NCI-H2171 treated with DMSO at 0.1 percent for 48 hours (cell line): ENCODE measurements around the gene PRKG1.
A peak's percentile ranks its signal among the peaks of the same experiment; 100 is the strongest.
"Not testable (repeated sequence)": the region's sequence is repeated elsewhere in the genome, so short reads cannot be mapped to it uniquely, and the experiment has no call there.

Experiments used
- DNase-seq: peaks from one replicate; lab custom pipeline; 2025; lab: John Stamatoyannopoulos, UW

The PRKG1 gene

DNA sequence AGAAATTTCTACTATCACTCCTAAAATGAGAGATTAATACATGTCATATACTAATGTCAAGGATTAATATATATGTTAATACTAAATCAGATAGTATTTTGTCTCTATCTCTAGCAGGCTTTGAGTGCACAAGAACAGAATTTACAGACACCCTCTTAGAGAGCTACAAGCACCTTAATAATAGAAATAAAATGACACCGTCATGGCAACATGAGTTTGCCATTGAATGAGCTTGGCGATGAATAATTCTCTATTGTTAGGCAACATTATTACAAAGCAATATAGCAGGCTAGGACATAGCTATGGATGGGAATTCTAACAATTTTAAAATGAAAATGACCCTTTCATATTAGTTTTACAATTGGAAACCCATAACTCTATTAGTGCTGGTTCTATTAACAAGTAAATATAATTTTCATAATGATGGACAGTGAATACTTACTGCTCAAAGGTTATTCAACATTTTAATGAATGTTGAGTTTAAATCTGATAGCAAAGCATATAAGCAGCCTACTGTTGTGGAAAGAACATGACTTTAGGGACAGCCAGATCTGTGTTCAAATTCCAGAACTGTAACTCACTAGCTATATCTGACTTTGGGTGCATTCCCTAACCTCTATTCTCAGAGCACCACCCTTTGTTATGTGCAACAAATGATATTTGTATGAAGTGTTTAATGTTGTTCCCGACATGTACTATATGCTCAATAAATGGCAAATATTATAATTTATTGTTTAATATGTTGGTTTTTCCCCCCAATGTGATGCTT is 1055.3 kb downstream of the PRKG1 start:
- DNase-seq: no peak

DNA sequence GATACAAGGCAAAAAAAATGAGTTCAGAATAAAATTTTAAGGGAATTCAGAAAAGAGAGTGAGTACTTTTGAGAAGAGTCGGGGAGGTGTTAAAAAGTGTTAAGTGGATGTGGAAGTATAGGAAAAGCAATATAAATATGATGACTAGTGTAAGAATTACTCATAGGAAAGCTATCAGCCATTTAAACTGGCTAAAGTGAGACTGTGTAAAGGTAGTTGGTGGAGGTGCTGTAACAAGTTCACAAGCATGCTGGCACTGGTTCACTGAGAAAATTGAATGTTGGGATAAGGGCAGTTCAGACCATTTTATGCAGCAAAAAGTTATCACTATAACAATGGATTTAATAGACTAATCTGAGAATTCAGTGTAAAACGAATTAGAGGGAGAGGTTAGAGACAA is 1060.8 kb downstream of the PRKG1 start:
- no peak for DNase-seq

DNA sequence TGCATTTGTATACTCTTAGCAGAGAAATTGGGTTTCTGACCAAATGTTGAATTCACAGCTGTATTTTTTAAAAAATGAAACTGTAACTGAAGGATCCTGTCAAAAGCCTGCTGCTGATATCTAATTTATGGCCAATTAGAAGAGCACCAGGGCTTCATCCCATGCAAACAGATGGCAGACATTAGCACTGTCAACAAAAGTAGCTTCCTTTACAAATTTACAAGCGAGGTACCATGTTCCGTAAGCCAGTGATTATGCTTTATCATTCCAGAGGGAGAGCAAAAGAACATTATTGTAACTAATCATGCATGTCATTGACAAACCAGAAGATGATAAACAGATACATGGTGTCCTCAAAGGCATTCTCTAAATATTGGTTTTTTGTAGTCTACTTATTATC is 1062.6 kb downstream of the PRKG1 start:
- DNase-seq: no peak

DNA sequence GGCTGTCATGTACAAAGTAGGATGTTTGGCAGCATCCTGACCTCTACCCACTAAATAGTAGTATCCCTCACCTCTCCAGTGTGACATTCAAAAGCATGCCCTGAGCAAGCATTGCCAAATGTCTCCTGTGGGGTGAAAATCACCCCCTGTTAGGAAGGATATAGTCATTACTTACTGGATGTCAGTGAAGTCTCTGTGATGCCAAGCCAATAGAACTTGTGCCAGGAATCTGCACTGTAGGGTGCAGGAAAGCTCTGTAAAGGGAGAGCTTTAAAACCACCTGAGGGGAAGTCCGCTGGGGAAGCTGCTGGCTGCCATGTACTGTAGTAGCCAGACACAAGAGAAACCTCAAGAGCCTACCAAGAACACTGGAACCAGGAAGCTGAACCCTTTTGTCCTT is 1069.1 kb downstream of the PRKG1 start:
- DNase-seq: no peak

DNA sequence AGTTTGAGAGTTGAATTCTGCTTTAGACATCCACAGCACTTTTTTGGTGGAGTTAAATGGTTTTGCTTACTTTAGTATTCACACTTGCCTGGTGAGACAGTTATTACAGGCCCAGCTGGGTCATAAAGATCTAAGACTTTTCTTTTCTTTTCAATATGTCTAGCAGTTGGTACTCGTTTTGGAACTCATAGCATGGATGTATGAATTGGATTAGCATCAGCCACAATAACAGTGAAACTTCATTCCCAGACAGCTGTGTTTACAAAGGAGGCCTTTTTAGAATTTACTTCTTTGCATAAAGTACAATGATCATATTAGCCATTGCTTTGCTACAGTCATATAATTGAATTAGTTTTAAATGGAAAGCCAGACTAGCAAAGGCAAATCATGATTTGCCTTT is 1071.3 kb downstream of the PRKG1 start:
- no peak for DNase-seq

DNA sequence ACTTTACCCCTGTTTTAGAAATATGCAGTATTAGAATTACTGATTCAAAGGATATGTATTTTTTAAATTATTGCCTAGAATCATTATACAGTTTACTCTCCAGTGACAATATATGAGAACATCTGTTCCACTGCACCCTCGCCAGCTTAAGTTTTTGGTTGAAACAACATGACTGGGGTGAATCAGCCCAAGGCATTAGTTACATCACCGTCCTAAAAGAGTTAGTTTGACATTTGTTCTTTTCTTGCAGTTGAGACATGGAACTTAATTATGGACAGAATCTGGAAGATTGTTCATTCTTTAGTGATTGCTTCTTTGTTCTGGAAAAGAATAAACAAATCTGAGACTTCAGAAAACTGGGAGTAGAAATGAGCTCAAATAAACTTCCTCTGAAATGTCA is 1072.5 kb downstream of the PRKG1 start:
- DNase-seq: no peak

DNA sequence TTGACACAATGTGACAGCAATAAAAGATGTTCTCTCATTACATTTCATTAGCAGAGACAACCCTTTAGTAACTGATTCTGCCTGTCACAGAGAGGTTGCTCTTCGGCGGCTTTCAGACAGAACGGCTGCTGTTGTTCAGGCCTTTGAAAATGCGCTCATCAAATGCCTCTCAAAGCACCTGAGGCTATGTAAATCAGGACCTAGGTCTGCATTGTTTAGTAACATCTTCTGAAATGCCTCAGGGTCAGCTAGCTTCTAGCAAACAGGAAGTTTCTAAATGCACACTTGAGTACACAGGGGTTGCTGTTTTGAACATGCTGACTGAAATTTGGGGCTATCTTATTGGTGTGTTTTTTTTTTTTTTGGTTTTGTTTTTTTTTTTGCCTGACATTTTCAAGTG is 1096.5 kb downstream of the PRKG1 start:
- no peak for DNase-seq

DNA sequence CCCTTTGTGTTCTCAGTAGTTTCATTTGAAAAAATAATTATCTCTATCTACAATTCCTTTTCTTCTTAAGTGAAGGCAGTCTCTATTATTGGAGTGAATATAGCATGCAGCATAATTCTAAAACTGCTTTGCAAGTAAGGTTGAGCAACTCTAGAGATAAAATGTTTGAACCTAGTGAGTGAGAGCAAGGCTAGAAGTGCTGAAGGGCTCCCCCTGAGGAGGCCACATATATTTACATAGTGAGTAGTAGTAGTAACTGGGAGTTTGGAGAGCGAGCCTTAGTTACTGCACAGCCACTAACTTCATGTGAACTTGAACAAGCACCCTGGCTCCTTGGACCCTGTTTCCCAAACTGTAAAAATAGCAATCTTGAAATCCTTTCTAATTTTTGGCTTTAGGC is 1098.3 kb downstream of the PRKG1 start:
- DNase-seq: no peak

DNA sequence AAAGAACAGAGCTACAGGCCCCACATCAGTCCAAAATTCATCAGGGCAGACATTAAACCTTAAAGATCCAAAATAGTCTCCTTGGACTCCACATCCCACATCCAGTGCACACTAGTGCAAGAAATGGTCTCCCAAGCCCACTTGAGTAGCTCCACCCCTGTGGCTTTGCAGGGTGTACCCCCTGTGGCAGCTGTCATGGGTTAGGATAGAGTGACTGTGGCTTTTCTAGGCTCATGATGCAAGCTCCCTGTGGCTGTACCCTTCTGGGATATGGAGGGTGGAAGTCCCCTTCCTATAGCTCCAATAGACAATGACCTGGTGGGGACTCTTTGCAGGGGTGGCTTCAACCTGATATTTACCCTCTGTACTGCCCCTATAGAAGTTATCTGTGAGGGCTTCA is 1111.0 kb downstream of the PRKG1 start:
- DNase-seq: no peak

DNA sequence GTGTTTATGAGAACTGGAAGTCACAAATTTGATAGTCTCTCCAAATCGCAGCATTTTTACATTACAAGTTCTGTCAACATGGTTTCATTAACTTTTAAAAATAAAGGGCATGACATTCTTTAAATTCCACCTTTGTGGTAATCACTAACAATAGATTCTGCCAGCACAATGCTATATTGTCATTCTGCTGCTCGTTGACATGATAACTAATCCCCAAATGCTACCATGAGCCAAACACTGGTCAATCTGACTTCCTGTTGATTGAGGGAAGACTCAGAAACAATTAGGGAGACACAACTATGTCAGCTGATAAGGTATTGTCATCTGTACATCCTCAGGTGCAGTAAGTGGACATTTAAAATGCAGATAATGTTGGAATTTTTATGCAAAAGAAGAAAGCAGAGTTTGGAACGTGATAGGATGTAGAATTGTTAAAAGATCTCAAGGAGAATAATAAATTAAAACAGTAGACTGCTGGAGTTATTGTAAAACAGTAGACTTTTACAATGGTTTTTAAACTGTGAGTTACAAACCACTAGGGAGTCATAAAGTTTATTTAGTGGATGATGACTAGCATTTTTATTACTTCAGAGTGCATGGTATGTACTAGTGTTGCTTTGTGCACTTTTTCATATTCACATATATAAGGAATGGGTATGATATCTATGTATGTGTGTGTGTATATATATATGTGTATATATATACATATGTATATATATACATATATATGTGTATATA is 1113.4 kb downstream of the PRKG1 start:
- DNase-seq: no peak

DNA sequence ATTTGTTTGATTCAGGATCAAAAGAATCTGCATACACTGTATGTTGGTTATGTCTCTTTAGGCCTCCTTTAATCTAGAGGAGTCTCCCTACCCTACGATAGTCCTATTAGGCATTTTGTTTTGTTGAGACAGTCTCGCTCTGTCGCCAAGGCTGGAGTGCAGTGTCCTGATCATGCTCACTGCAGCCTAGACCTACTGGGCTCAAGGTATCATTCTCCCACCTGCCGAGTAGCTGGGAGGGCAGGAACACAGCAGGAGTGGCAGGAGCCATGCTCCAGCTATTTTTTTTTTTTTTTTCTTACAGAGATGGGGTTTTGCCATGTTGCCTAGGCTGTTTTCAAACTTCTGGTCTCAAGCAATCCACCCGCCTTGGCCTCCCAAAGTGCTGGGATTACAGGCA is 1116.8 kb downstream of the PRKG1 start:
- no peak for DNase-seq

DNA sequence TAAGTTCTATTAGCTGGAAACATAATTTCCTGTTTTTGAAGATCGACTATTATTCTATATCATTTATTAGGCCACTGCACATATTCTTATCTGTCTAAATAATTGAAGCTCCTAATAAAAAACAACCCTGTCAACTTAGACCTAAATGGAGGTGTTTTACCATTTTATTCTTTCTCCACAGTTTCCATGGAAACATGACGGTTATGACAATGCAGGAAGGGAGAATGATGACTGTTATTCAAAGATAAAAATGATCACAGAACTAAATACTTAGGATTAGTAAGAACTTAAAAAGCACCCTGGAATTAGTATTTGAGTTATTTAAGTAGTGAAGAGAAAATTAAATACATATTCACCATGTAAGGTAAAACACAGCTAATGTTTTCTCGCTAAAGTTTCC is 1119.9 kb downstream of the PRKG1 start:
- DNase-seq: no peak

DNA sequence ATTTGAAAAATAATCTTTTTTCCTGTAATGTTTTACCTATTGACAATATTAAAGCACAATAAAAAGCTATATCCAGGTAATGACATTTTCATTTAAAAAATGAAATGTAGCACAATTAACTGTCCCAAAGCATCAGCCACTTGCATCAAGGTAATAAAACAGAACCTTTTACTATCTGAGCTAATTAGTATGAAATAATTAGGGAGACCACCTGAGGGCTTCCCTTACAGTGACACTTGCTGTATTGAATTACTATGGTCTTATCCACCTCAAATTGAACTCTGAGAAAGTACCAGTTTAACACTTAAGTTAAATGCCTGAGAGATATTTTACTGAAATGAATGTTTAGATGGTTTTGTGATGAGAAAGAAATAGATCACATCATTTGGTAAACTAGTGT is 1120.4 kb downstream of the PRKG1 start:
- no peak for DNase-seq

DNA sequence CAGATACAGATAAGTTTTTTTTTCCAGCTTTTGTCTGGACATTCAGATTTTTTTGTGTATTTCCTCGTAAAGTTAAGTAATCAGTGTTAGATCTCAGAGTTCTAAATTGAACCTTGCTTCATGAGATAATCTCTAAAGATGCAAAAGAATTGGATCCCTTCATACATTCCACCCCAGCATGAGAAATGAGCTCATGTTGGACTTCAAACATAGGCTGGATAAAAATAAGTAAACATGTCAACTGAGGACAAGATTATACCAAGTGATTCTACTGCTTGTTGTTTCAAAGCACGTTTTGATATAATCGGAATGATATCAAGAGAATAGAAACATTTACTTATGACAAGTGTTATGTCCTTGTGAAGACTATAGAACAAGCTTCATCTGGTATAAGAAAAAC is 1122.8 kb downstream of the PRKG1 start:
- no peak for DNase-seq

DNA sequence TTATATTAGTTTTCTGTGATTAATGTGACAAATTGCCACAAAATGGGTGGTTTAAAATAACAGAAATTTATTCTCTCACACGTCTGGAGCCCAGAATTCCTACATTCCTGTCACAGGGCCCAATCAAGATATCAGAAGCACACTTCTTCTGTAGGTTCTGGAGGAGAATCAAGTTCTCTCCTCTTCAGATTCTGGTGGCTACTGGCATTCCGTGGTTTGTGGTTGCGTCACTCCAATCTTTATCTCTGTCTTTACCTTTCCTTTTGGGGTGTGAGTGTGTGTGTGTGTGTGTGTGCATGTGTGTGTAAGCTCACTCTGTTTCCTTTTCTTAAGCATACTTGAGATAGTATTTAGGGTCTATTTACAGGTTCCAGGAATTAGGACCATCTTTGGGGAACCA is 1124.3 kb downstream of the PRKG1 start:
- no peak for DNase-seq

DNA sequence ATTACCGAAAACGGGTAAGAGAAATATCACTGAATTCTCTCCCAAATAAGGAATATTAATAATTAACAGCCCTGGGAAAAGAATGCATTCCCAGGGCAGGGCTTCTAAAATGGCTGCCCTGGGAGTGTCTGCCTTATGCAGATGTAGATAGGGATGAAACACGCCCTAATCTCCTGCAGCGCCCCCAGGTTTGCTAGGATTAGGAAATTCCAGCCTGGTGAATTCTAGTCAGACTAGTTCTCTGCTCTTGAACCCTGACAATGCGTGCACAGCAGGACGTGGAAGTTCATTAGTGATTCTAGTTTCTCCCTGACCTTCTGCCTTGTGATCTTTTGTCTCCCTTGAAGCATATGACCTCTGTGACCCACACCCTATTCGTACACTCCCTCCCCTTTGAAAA is 1130.6 kb downstream of the PRKG1 start:
- not testable (repeated sequence) for DNase-seq

DNA sequence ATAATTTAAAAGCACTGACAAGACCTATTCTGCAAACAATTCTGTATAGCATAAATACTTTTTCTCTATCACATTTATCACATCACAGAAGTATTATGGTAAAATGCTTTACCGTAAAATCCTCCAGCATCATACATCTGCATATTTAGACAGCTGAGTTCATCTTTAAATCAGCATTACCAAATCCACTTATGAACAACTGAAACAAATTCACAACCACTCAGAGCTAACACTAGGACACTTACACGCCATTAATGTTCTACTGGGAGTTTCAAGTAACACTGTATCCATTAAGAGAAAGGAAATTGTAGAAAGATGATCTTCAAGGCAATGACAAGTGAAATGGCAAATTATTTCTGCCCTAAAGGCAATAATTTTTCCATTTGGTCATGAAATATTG is 1134.1 kb downstream of the PRKG1 start:
- DNase-seq: no peak

DNA sequence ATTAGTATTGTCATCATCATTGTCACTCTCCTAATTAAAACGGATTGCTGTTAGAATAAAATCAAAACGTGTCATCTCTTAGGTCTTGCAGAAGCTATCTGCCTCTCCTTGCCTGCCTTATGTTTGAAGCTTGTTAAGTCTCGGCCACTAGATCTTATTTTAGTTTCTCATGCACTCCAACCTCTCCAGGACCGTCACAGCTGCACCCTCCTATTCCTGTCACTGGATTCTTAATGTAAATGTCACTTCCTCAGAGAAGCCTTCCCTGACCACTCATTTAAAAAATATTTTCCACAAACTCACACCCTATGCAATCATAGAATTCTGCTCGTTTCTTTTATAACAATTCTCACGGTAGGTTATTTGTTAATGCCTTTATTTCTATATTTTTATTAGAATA is 1135.9 kb downstream of the PRKG1 start:
- no peak for DNase-seq

DNA sequence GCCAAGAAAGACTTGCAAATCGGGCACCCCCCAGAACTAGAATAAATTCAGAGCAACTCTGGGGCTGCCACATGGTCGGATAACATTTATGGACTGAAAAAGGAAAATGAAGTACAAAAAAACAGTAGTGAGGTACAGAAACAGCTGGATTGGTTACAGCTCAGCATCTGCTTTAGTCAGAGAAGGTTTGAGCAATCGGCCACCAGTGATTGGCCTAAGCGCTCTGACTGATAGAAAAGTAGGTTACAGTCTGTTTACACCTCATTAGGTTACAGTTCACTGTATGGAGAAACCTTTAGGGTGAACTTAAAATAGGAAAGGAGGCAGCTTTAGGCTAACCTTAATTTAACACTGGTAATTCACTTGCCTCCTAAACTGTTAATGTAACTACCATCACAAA is 1137.8 kb downstream of the PRKG1 start:
- no peak for DNase-seq

DNA sequence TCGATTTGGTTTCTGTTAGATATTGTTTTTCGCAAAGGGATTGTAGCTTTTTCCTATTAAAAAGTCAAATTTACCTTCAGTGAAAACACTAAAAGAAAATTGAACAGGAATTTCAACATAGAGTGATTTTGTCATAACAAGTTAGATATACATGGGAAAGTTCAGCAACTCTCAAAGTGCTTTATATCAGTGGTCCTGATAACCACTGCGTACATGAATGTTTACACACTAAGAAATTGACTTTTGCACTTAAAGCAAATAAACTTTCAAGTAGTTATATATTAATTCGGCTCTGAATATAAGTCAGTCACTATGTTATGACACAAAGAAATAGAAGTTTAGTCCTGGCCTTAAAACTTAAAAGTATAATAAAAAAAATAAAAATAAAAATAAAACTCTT is 1138.5 kb downstream of the PRKG1 start:
- no peak for DNase-seq

DNA sequence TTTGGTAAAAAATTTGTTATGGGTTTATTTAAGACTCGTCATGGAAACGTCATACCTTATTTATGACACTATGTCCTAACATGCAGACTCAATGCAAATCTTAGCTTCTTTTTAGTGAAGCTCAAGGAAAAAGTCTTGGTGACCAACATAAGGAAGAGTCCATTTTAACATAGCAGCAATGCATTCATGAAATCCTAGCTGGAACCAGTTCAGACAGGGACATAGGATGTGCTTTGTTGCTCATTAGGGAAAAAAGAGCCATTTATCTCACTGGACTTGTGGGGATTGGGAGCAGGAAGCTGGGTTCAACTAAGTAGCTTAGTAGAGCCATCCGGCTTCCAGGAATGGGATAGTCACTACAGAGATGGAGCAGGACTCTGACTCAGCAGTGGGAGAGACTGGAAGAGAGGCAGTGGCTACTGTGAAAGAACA is 1139.0 kb downstream of the PRKG1 start:
- no peak for DNase-seq

DNA sequence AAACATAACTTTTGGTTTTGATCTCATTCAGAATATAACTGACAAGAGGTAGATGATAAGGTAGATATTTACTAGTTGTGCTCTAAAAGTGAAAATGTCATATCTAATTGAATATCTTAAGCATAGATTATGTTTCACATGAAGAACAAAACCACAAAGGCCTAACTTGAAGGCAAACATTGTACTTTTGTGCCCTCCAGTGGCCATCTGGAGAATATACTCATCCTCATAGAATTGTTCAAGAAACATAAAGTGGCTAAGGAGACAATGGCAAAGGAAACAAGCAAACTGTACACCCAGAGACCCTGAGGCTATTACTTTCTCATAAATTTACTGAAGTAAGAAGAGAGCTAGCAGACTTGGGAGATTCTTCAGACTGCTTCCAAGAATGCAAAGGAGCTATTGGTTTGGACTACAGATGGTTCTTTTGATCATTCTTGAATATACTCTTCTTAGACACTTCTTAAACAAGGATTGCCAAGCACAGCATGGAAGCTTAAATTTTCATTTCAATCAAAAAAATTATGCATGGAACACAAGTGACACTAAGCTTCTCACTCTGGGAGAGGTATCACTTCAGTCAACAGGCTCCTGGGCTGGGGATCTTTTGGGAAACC is 1141.6 kb downstream of the PRKG1 start:
- DNase-seq: peak; percentile 33

DNA sequence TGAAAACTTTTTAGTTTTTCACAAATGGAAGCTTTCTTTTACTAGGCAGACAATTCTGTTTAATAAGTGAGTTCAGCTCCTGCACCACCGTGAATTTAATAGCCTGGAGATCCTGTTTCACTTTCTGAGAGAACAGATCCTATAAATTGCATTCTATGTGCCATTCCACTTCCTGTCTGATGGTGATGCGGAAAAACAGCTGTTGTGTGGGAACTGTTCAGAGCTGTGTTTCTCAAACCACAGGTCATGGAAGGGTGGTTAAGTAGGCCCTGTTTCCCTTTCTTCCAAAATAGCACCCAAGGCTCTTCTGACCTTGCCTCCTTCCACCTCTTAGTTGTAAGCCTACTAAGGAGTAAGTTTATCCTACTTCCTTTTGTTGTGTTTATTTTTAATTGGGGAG is 1142.6 kb downstream of the PRKG1 start:
- no peak for DNase-seq
